Neuron (in vitro differentiated cells): ENCODE measurements around the gene HLA-E.
"Not testable (repeated sequence)": the region's sequence is repeated elsewhere in the genome, so short reads cannot be mapped to it uniquely, and the experiment has no call there.

ENCODE experiments used
- H2AFZ ChIP-seq: one replicate; pipeline ENCODE4 v1.6.1; 2013; ENCODE audit warnings: low read depth, mild to moderate bottlenecking, inconsistent platforms, low read length, moderate library complexity
- H3K27me3 ChIP-seq: one replicate; pipeline ENCODE4 v1.6.1; 2013; ENCODE audit warnings: low read length; ENCODE audit not compliant: insufficient read depth
- H3K36me3 ChIP-seq: one replicate; pipeline ENCODE4 v1.6.1; 2013; ENCODE audit warnings: low read length; ENCODE audit not compliant: insufficient read depth
- H3K4me1 ChIP-seq: one replicate; pipeline ENCODE4 v1.6.1; 2013; ENCODE audit warnings: low read length; ENCODE audit not compliant: insufficient read depth
- H3K4me3 ChIP-seq: 2 replicates; pipeline ENCODE4 v1.5.1; 2013; ENCODE audit warnings: mild to moderate bottlenecking, low read length, moderate library complexity
- H3K9me3 ChIP-seq: one replicate; pipeline ENCODE4 v1.6.1; 2013; ENCODE audit warnings: low read length

The HLA-E gene

DNA sequence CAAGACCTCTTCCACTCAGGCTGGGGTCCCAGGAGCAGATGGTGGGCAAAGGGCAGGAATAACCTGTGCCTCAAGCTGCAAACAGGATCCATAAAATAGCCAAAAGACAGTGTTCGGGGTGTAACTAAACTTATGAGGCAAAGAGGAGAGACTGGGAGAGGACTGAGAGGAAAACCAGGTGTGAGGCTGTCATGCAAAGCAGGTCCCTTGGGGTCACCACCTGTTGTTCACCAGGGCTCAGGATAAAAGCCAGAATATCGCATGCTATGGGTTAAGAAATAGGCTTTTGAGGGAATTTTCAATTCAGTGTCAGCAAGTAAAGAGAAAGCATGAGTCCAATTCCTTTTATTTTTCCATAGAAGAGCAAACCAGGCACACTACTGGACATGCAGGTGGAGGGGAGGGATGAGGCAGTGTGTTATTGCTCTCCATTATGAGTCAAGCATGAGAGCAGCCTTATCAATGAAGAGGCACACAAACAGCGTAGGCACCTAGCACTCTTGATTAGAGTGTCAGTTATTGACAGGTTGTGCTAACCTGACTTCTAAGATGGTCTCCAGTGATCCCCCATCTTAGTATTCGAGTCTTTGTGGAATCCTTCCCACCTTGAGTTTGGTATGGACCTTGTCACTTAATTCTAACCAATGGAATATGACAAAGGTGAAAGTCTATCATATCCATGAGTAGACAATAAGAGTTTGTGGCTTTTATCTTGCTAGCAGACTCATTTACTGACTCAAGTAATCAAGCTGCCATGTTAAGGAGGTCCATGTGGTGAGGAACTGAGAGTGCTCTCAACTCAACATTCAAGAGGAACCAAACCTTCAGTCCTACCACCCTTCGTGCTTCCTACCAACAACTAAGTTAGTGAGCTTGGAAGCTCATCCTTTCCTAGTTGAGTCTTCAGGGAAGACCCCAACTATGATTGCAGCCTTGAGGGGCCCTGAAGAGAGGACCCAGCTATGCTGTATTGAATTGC is 18.8 kb downstream of the HLA-E start:
- H3K4me3 ChIP-seq: no peak overlapping the region
- H3K9me3 ChIP-seq: no peaks in the 10 kb centered on the region
- no peaks in the 10 kb centered on the region for H3K36me3 ChIP-seq
- H2AFZ ChIP-seq: no peak overlapping the region
- peaks cover 3% of the 10 kb centered on the region for H3K4me1 ChIP-seq
- no peaks in the 10 kb centered on the region for H3K27me3 ChIP-seq

DNA sequence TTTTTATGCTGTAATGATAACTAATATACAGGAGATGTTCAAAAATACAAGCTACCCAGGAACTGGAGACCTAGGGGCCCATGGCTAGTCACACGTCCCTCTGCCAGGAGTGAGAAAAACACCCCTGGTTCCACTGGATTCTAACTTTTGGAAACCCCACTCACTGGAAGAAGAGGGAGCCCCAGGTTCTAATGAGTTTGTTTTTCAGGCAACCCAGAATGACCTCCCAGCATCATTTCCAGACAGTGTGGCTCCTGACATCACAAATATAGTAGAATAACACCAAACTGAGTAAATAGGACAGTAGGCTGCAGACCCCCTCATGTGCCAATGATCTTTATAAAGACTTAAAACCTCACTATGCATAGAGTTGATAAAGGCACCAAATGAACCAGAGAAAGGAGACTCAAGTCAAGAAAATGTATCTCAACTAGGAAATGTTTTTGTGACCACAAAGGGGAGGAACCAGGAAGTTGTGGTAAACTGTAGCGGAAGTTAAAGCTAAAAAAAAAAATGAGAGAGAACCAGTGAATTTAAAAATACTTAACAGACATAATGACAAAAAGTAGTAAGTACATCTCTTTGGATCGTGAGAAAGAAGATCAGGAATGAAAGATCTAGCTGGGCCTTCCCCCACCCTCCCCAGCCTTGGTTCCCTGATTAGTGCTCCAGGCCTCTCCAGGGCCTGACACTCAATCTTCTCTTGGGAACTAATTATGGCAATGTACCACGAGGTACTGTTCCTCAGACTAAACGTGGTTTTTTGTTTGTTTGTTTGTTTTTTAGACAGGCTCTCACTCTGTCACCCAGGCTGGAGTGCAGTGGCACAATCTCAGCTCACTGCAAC is 19.8 kb downstream of the HLA-E start:
- Histone ChIP-seq H3K36me3 (no peaks in the 10 kb centered on the region), H2AFZ (no peak overlapping the region), H3K4me3 (no peak overlapping the region), H3K4me1 (peaks cover 3% of the 10 kb centered on the region), H3K27me3 (no peaks in the 10 kb centered on the region), H3K9me3 (no peaks in the 10 kb centered on the region)

DNA sequence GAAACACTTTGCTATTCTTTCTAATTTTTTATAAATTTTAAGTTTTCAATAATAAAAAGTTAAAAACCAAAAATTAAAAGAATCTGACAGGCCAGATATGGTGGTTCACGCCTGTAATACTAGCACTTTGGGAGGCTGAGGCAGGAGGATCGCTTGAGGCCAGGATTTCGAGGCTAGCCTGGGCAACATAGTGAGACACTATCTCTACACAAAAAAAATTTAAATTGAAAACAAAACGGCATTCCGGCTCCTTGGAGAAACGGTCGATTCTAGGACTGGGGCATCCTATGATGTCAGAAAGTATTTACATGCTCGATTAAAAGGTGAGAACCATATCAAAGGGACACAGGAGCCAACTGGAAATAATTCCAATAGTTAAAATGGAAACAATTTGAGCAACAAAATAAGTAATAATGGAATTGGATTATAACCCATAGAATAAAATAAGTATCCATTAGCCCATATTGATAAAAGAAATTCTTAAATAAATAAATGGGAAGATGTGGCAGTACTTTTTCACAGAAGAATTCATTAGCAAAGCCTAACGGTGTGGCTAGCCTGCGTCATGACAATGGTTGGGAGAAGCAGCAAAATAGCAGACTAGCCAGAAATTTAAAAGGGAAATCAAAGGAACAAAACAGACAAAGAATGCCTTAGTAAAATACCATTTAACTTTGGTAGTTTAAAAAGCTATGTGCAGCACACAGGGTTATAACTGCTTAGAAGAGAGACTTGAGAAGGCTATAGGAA is 21.3 kb downstream of the HLA-E start:
- peaks cover 9% of the 10 kb centered on the region for H3K4me1 ChIP-seq
- H3K9me3 ChIP-seq: no peaks in the 10 kb centered on the region
- no peaks in the 10 kb centered on the region for H3K36me3 ChIP-seq
- H2AFZ ChIP-seq: peak overlapping the region; percentile 9
- no peak overlapping the region for H3K4me3 ChIP-seq
- no peaks in the 10 kb centered on the region for H3K27me3 ChIP-seq

DNA sequence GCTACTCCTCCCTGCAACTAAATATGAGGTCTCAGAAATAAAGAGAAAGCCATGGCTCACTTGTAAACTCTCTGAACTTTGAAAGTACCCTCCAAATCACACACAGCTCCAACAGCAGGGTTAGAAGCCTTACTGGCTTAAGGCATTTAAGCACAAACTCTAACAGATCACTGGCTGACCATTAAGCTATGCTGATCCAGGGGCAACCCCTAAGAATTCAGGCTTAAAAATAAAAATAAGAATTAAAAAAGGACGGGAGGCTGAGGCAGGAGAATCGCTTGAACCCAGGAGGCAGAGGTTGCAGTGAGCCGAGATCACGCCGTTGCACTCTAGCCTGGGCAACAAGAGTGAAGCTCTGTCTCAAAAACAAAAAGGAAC is 21.8 kb downstream of the HLA-E start:
- H3K4me3 ChIP-seq: no peak overlapping the region
- no peaks in the 10 kb centered on the region for H3K27me3 ChIP-seq
- no peaks in the 10 kb centered on the region for H3K9me3 ChIP-seq
- H3K4me1 ChIP-seq: peaks cover 9% of the 10 kb centered on the region
- no peaks in the 10 kb centered on the region for H3K36me3 ChIP-seq
- H2AFZ ChIP-seq: peak overlapping the region; percentile 9

- Histone ChIP-seq H3K9me3 (no peaks in the 10 kb centered on the region), H3K4me3 (no peak overlapping the region), H2AFZ (no peak overlapping the region), H3K4me1 (peaks cover 9% of the 10 kb centered on the region), H3K27me3 (no peaks in the 10 kb centered on the region), H3K36me3 (no peaks in the 10 kb centered on the region)
Observed at GRCh38 chr6:30513451-30513850, 24.1 kb downstream of the HLA-E start.

DNA sequence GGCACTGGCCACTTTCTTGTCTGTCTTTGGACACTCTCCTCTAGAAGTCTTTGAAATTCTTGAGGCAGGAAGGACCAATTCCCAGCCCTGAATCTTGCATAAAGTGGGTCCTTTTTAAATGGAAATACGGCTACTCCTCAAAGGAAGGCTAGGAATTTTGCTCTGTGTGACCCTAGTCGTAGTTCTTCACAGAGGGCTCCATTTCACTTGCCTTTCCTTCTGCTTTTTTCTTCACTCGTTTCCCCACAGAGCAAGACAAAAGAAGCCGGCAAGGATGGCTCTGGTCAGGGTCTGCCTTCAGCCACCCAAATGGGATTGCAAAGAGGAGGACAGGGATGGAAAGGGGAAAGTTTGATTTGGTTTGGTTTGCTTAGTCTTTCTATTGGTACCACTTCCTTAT is 25.8 kb downstream of the HLA-E start:
- H3K4me1 ChIP-seq: peaks cover 9% of the 10 kb centered on the region
- H3K4me3 ChIP-seq: no peak overlapping the region
- no peaks in the 10 kb centered on the region for H3K36me3 ChIP-seq
- no peaks in the 10 kb centered on the region for H3K27me3 ChIP-seq
- H2AFZ ChIP-seq: no peak overlapping the region
- no peaks in the 10 kb centered on the region for H3K9me3 ChIP-seq

- no peak overlapping the region for H2AFZ ChIP-seq
- no peaks in the 10 kb centered on the region for H3K36me3 ChIP-seq
- H3K4me1 ChIP-seq: peaks cover 6% of the 10 kb centered on the region
- peak overlapping the region; percentile 18 for H3K4me3 ChIP-seq
- H3K27me3 ChIP-seq: no peaks in the 10 kb centered on the region
- H3K9me3 ChIP-seq: no peaks in the 10 kb centered on the region
Observed at GRCh38 chr6:30515944-30516753, 26.8 kb downstream of the HLA-E start.

- H3K9me3 ChIP-seq, H3K4me3 ChIP-seq, H3K27me3 ChIP-seq, H2AFZ ChIP-seq, H3K36me3 ChIP-seq, H3K4me1 ChIP-seq: not testable (repeated sequence)
Observed at GRCh38 chr6:30516754-30517076, 27.4 kb downstream of the HLA-E start.

DNA sequence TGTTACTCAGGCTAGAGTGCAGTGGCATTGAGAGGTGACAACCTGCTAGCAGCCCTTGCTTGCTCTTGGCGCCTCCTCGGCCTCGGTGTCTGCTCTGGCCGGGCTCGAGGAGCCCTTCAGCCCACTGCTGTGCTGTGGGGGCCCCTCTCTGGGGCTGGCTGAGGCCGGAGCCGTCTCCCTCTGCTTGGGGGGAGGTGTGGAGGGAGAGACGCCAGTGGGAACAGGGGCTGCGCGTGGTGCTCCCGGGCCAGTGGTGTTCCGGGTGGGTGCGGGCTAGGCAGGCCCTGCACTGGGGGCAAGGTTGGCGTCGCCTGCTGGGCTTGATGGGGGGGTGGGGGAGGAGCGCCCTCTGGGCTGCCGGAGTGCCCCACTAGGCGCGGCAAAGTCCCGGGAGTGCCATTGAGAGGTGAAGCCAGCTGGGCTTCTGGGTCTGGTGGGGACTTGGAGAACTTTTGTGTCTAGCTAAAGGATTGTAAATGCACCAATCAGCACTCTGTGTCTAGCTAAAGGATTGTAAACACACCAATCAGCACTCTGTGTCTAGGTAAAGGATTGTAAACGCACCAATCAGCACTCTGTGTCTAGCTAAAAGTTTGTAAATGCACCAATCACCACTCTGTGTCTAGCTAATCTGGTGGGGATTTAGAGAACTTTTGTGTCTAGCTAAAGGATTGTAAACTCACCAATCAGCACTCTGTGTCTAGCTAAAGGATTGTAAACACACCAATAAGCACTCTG is 28.6 kb downstream of the HLA-E start:
- H3K36me3 ChIP-seq, H3K27me3 ChIP-seq, H3K9me3 ChIP-seq, H2AFZ ChIP-seq, H3K4me1 ChIP-seq, H3K4me3 ChIP-seq: not testable (repeated sequence)

DNA sequence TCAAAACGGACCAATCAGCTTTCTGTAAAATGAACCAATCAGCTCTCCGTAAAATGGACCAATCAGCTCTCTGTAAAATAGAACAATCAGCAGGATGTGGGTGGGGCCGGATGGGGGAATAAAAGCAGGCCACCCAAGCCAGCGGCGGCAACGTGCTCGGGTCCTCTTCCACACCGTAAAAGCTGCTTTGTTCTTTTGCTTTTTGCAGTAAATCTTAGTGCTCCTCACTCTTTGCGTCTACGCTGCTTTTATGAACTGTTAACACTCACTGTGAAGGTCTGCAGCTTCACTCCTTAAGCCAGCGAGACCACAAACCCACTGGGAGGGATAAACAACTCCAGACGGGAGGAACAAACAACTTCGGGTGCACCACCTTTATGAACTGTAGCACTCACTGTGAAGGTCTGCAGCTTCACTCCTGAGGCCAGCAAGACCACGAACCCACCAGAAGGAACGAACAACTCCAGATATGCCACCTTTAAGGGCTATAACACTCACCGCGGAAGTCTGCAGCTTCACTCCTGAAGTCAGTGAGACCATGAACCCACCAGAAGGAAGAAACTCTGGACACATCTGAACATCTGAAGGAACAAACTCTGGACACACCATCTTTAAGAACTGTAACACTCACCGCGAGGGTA is 29.3 kb downstream of the HLA-E start:
- H3K4me3 ChIP-seq, H3K36me3 ChIP-seq, H3K4me1 ChIP-seq, H3K9me3 ChIP-seq, H2AFZ ChIP-seq, H3K27me3 ChIP-seq: not testable (repeated sequence)

GRCh38 chr6:30520522-30520921 is 31.2 kb downstream of the HLA-E start:
- H3K9me3 ChIP-seq: no peaks in the 10 kb centered on the region
- no peak overlapping the region for H3K4me3 ChIP-seq
- no peak overlapping the region for H2AFZ ChIP-seq
- H3K4me1 ChIP-seq: no peaks in the 10 kb centered on the region
- H3K27me3 ChIP-seq: no peaks in the 10 kb centered on the region
- no peaks in the 10 kb centered on the region for H3K36me3 ChIP-seq

GRCh38 chr6:30521082-30521481 is 31.8 kb downstream of the HLA-E start:
- H3K4me3 ChIP-seq, H3K27me3 ChIP-seq, H3K9me3 ChIP-seq, H3K4me1 ChIP-seq, H2AFZ ChIP-seq, H3K36me3 ChIP-seq: not testable (repeated sequence)
